H1 (cell line): Measurements from ENCODE around the gene LRPPRC. TPM values are rescaled to one million over a fixed set of nuclear protein-coding genes. Genes with fewer than 3 reads are reported as not detected.

Experiments
- CTCF ChIA-PET: fragments of 300-600 bp; sonication (Branson Sonifier 250); formaldehyde crosslinking; loops from one replicate; lab custom pipeline; 2021; ENCODE audit not compliant: partially characterized antibody; lab: Charles Lee
- POLR2A ChIA-PET: fragments of 300-600 bp; sonication (Branson Sonifier 250); formaldehyde crosslinking; loops from one replicate; lab custom pipeline; 2021; ENCODE audit warnings: inconsistent platforms; ENCODE audit not compliant: partially characterized antibody; lab: Charles Lee
- DNase-seq, 2 experiments: peaks; one replicate each; pipeline versions ENCODE4 v3.0.0 to v3.0.0-alpha.2; 2010 to 2022; ENCODE audit warnings: low spot score in 2 of 2, low read depth in 1 of 2, mixed read lengths in 1 of 2
- FAIRE-seq: peaks from 2 replicates; lab custom pipeline; 2011; peaks lifted over from hg19 to GRCh38; lab: Jason Lieb, UNC
- H2AFZ ChIP-seq: 2 replicates; pipeline ENCODE4 v1.8.1; 2012; ENCODE audit warnings: low read length, inconsistent platforms
- H2AK5ac ChIP-seq: 2 replicates; pipeline ENCODE4 v1.6.1; 2013; ENCODE audit warnings: low read depth, low read length
- H2BK120ac ChIP-seq: replicated peaks from 2 replicates; pipeline ENCODE3; 2013; ENCODE audit warnings: low read depth, low read length, inconsistent platforms
- H2BK12ac ChIP-seq: 2 replicates; pipeline ENCODE4 v1.6.1; 2013; ENCODE audit warnings: low read depth, low read length
- H2BK15ac ChIP-seq: 2 replicates; pipeline ENCODE4 v1.6.1; 2013; ENCODE audit warnings: low read length
- H2BK20ac ChIP-seq: 2 replicates; pipeline ENCODE4 v1.6.1; 2013; ENCODE audit warnings: low read length
- H2BK5ac ChIP-seq: 2 replicates; pipeline ENCODE4 v1.6.1; 2013; ENCODE audit warnings: low read depth, low read length
- H3K14ac ChIP-seq: 2 replicates; pipeline ENCODE4 v1.6.1; 2013; ENCODE audit warnings: inconsistent platforms; ENCODE audit not compliant: insufficient read length
- H3K18ac ChIP-seq: 2 replicates; pipeline ENCODE4 v1.6.1; 2013; ENCODE audit warnings: low read length; ENCODE audit errors: extremely low read depth
- H3K23ac ChIP-seq: 2 replicates; pipeline ENCODE4 v1.6.1; 2013; ENCODE audit warnings: inconsistent platforms; ENCODE audit not compliant: insufficient read length
- H3K23me2 ChIP-seq: 2 replicates; pipeline ENCODE4 v1.6.1; 2013; ENCODE audit warnings: low read depth, low read length
- H3K27ac ChIP-seq: 2 replicates; pipeline ENCODE4 v1.6.1; 2011; ENCODE audit warnings: low read depth, low read length, inconsistent platforms
- H3K27me3 ChIP-seq, 4 experiments: replicated peaks in 1 of 4; 1 replicate in 1 of 4; 2 replicates in 3 of 4; pipeline versions ENCODE4 v1.6.1 to v1.8.1; 2011 to 2013; ENCODE audit warnings: low read length in 3 of 4, mild to moderate bottlenecking in 3 of 4, inconsistent platforms in 2 of 4, mixed read lengths in 2 of 4, moderate library complexity in 1 of 4; ENCODE audit not compliant: control insufficient read depth in 3 of 4, insufficient read depth in 3 of 4; ENCODE audit errors: extremely low read depth in 1 of 4
- H3K36me3 ChIP-seq, 4 experiments: 2 replicates each; pipeline versions ENCODE4 v1.6.1 to v1.8.1; 2011 to 2013; ENCODE audit warnings: mild to moderate bottlenecking in 4 of 4, low read length in 3 of 4, moderate library complexity in 2 of 4, control low read depth in 1 of 4, inconsistent platforms in 1 of 4; ENCODE audit not compliant: insufficient read depth in 4 of 4, control insufficient read depth in 2 of 4
- H3K4ac ChIP-seq: replicated peaks from 2 replicates; pipeline ENCODE3; 2013; ENCODE audit warnings: low read length, low read depth, mixed read lengths, inconsistent platforms; ENCODE audit not compliant: insufficient read length
- H3K4me1 ChIP-seq, 4 experiments: replicated peaks in 1 of 4; 1 replicate in 1 of 4; 2 replicates in 3 of 4; pipeline versions ENCODE4 v1.6.1 to v1.8.1; 2011 to 2013; ENCODE audit warnings: low read length in 3 of 4, inconsistent platforms in 2 of 4, mixed read lengths in 1 of 4; ENCODE audit not compliant: insufficient read depth in 4 of 4, control insufficient read depth in 3 of 4
- H3K4me2 ChIP-seq, 2 experiments: 2 replicates each; pipeline versions ENCODE4 v1.6.1 to v1.8.1; 2011 to 2013; ENCODE audit warnings: low read depth in 2 of 2, low read length in 2 of 2, control low read depth in 1 of 2, inconsistent platforms in 1 of 2, mild to moderate bottlenecking in 1 of 2; ENCODE audit not compliant: insufficient read depth in 1 of 2
- H3K4me3 ChIP-seq, 4 experiments: fragments of 200-600, 300-600 bp in 1 of 4; sonication (generic), shearing (Covaris generic), sonication (Bioruptor Twin) in 1 of 4; 2 replicates each; pipeline versions ENCODE4 v1.5.1 to v1.8.1; 2011 to 2016; ENCODE audit warnings: low read length in 4 of 4, low read depth in 3 of 4, control low read depth in 2 of 4, inconsistent platforms in 2 of 4, mild to moderate bottlenecking in 2 of 4, mixed read lengths in 1 of 4, moderate library complexity in 1 of 4; ENCODE audit not compliant: insufficient read depth in 2 of 4; ENCODE audit errors: extremely low read depth in 1 of 4
- H3K56ac ChIP-seq: replicated peaks from 2 replicates; pipeline ENCODE3; 2013; ENCODE audit warnings: low read depth, mild to moderate bottlenecking, mixed read lengths, low read length, inconsistent platforms; ENCODE audit not compliant: insufficient read length
- H3K79me1 ChIP-seq: 2 replicates; pipeline ENCODE4 v1.6.1; 2013; ENCODE audit warnings: low read depth, low read length, control low read depth
- H3K79me2 ChIP-seq, 2 experiments: 2 replicates each; pipeline versions ENCODE4 v1.6.1 to v1.8.1; 2012 to 2013; ENCODE audit warnings: low read length in 2 of 2, mild to moderate bottlenecking in 2 of 2, inconsistent platforms in 1 of 2; ENCODE audit not compliant: insufficient read depth in 2 of 2, control insufficient read depth in 1 of 2
- H3K9ac ChIP-seq, 4 experiments: replicated peaks in 1 of 4; 1 replicate in 1 of 4; 2 replicates in 3 of 4; pipeline versions ENCODE4 v1.6.1 to v1.8.1; 2011 to 2013; ENCODE audit warnings: low read depth in 3 of 4, low read length in 3 of 4, control low read depth in 2 of 4, mild to moderate bottlenecking in 2 of 4, moderate library complexity in 2 of 4, inconsistent platforms in 1 of 4; ENCODE audit errors: extremely low read depth in 1 of 4
- H3K9me3 ChIP-seq, 2 experiments: 2 replicates each; pipeline versions ENCODE4 v1.6.1 to v1.8.1; 2012 to 2013; ENCODE audit warnings: mild to moderate bottlenecking in 2 of 2, moderate library complexity in 2 of 2, control low read depth in 1 of 2, inconsistent platforms in 1 of 2, low read depth in 1 of 2, low read length in 1 of 2, mixed read lengths in 1 of 2; ENCODE audit not compliant: insufficient read depth in 2 of 2
- H4K20me1 ChIP-seq, 2 experiments: replicated peaks in 1 of 2; 2 replicates each; pipeline versions ENCODE3 to v1.8.1; 2011 to 2013; ENCODE audit warnings: inconsistent platforms in 2 of 2, low read length in 2 of 2, mild to moderate bottlenecking in 1 of 2; ENCODE audit not compliant: insufficient read depth in 2 of 2, control insufficient read depth in 1 of 2
- H4K5ac ChIP-seq: 2 replicates; pipeline ENCODE4 v1.6.1; 2013; ENCODE audit warnings: low read length, low read depth, mixed read lengths, inconsistent platforms; ENCODE audit not compliant: insufficient read length
- H4K8ac ChIP-seq: 2 replicates; pipeline ENCODE4 v1.8.0; 2013; ENCODE audit warnings: mild to moderate bottlenecking, moderate library complexity, low read length, inconsistent platforms; ENCODE audit not compliant: insufficient read depth; ENCODE audit errors: extremely low read depth
- H4K91ac ChIP-seq: replicated peaks from 2 replicates; pipeline ENCODE3; 2013; ENCODE audit warnings: low read length, mixed read lengths, inconsistent platforms; ENCODE audit not compliant: insufficient read length
- RAD21 ChIP-seq, 2 experiments: IDR thresholded peaks in 1 of 2; conservative IDR thresholded peaks in 1 of 2; 2 replicates each; pipeline ENCODE4 v1.6.1; 2011; ENCODE audit warnings: low read depth in 2 of 2, low read length in 2 of 2, improper control_type of control experiment in 1 of 2, inconsistent platforms in 1 of 2, mild to moderate bottlenecking in 1 of 2, moderate library complexity in 1 of 2
- WGBS, 2 experiments: shearing (Covaris generic) in 1 of 2; methylation state at CpG; one replicate each; pipeline versions ENCODE4 v1.1.6 to v1.1.7; 2013 to 2015; ENCODE audit warnings: low lambda C conversion rate in 2 of 2, mixed read lengths in 2 of 2, inconsistent platforms in 1 of 2, low coverage in 1 of 2, missing lambda C conversion rate in 1 of 2; ENCODE audit not compliant: insufficient replicate concordance in 2 of 2, insufficient coverage in 1 of 2, insufficient read length in 1 of 2; ENCODE audit errors: extremely low coverage in 1 of 2, missing lambda C conversion rate in 1 of 2; 5-methylcytosine and 5-hydroxymethylcytosine counted together
- polyA plus RNA-seq, 7 experiments: library from polyadenylated mRNA; depleted of rRNA in 3 of 7; stranded (reverse) in 5 of 7; unstranded in 2 of 7; fragments of >200 nt in 5 of 7; fragments of 200-250 nt in 2 of 7; gene quantifications; 1 replicate in 5 of 7; 2 replicates in 1 of 7; 4 replicates in 1 of 7; pipeline versions ENCODE4 v1.2.1 to v1.2.3, GENCODE V29; 2011 to 2013; ENCODE audit warnings: missing spikeins in 2 of 7, mixed read lengths in 2 of 7
- total RNA-seq: library from RNA; stranded (reverse); fragmentation: NEBNext Ultra II Directional; extraction: Animal tissue kit (Norgen Biotek cat#: 25700); gene quantifications from 2 replicates; pipeline ENCODE4 v1.2.1, GENCODE V29; 2021

The LRPPRC gene
- total and polyA plus RNA-seq, 2 of the 8 experiments (the other 6 are each of a cell fraction or from before 2014, with no cell fraction given) = 43.4 to 167 TPM

DNA sequence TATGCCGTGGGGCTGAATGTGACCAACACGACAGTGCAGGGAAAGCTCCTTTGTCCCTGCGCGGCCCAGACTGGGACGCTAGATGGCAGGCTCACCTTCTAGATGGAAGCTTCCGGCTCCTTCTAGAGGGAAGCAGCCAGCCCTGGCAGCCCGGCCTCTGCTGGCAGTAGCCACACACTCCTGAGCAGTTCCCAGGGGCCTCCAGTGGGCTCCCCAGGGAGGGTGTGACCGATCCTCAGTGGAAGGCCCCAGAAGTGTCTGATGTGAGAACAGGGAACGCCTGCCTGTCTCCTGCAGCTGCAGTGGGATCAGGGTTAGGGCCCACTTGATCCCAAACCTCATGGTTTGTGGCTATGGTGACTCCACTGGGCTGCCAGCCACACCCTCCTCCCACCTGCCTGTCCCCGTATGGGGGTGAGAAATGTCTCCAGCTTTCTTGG, 48.5 kb upstream of the LRPPRC start:
- DNase-seq = peak; percentile 73 to 91
- 29% methylated on average over 10 of the region's 10 CpGs; no CpG with 5 or more reads in 1 of the 2 experiments for WGBS, 2 experiments
- no peak overlapping the region; the same call in 1 of the 2 replicates for H3K18ac ChIP-seq
- no peak overlapping the region for H3K9ac ChIP-seq
- H2BK120ac ChIP-seq = no peak overlapping the region
- peak overlapping the region; percentile 36 for H4K91ac ChIP-seq
- H2BK15ac ChIP-seq = peak overlapping the region; percentile 81; the same call in 1 of the 2 replicates
- no peaks in the 10 kb centered on the region for H3K23me2 ChIP-seq
- H3K4me3 ChIP-seq = no peak overlapping the region
- H3K4ac ChIP-seq = no peak overlapping the region
- H3K23ac ChIP-seq = no peak overlapping the region
- H3K14ac ChIP-seq = no peak overlapping the region
- H2BK12ac ChIP-seq = peak overlapping the region; percentile 94; the same call in 1 of the 2 replicates
- H4K20me1 ChIP-seq = no peaks in the 10 kb centered on the region
- peak overlapping the region; percentile 95; the same call in 1 of the 2 replicates for H2AFZ ChIP-seq
- ChIA-PET CTCF (interaction anchor here (0.6 to 3.3 kb wide), 52 partner anchors 9 to 926 kb away, joined by 3 to 39 read pairs (median 4); no protein-coding TSS in a partner anchor), POLR2A (interaction anchor here (0.7 to 1.2 kb wide), 3 partner anchors 9 to 48 kb away, joined by 3 to 5 read pairs (median 3); no protein-coding TSS in a partner anchor)
- H3K27me3 ChIP-seq = no peaks in the 10 kb centered on the region
- H3K79me2 ChIP-seq = no peaks in the 10 kb centered on the region
- no peaks in the 10 kb centered on the region for H3K36me3 ChIP-seq
- H3K4me2 ChIP-seq = 0 out of 4 replicates have a peak overlapping the region, but pooled peaks of 1 of the 2 experiments have one; percentile 39
- H2AK5ac ChIP-seq = no peak overlapping the region
- no peak overlapping the region; the same call in 1 of the 2 replicates for H2BK5ac ChIP-seq
- H3K56ac ChIP-seq = no peak overlapping the region
- no peaks in the 10 kb centered on the region for H3K79me1 ChIP-seq
- FAIRE-seq = peak; percentile 48
- peak overlapping the region; percentile 63; the same call in 1 of the 2 replicates for H4K8ac ChIP-seq
- H4K5ac ChIP-seq = no peak overlapping the region
- H3K9me3 ChIP-seq = peaks cover 0 to 2% of the 10 kb centered on the region in 2 experiments; a peak in 2 of 4 replicates
- peak overlapping the region; percentile 90; the same call in 1 of the 2 replicates for H2BK20ac ChIP-seq
- no peak overlapping the region for H3K27ac ChIP-seq
- H3K4me1 ChIP-seq = no peaks in the 10 kb centered on the region
- peak; percentile 99 for TF ChIP-seq RAD21 (IDR thresholded peaks at IDR 0.05 in 1 of 2, conservative IDR thresholded peaks at IDR 0.05 in 1 of 2; ENCODE audit: low read depth in 2 of 2, low read length in 2 of 2)
